D721Med (cell line): Measurements from ENCODE around the gene GARIN5A.

Source experiments
- DNase-seq: peaks from one replicate; pipeline ENCODE4 v3.0.0; 2011; ENCODE audit warnings: low spot score; ENCODE audit not compliant: insufficient read length
- FAIRE-seq: peaks from 2 replicates; lab custom pipeline; 2011; peaks lifted over from hg19 to GRCh38; lab: Jason Lieb, UNC
- TF ChIP-seq, protein P1 (sequence below): IDR thresholded peaks from 2 replicates; pipeline ENCODE4 v1.5.1; 2012; ENCODE audit warnings: mild to moderate bottlenecking, control low read depth; ENCODE audit not compliant: insufficient read depth; ENCODE audit errors: missing control alignments

GARIN5A gene

DNA sequence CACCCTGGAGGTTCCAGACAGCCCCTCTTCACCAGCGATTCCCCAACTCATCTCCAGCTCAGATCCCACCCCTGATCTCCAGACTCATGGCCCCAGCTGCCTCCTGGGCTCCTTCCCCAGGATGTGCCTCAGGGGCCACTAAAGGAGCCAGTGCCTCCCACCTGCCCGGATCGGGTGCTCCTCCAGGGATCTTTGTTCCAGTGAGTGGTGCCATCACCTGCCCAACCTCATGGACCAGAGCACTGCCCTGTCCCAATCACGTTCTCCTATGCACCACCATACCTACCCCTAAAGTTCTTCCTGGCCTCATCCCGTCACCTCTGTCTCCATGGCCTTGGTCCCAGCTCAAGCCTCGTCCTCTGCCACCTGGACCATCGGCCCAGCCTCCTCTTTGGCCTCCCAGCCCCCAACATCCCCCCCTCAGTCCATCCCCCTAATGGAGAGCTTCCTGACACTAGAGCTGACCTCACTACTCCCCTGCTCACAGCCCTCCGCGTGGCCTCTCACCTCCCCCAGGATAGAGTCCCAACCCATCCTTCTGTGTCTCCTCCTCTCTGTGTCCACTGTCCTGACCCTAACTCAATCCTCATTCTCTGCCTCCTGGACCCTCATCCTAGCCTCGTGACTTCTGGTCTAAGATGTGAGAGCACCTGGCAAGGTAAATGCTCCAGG, 8.8 kb upstream of the GARIN5A start:
- TF ChIP-seq, protein P1, sequence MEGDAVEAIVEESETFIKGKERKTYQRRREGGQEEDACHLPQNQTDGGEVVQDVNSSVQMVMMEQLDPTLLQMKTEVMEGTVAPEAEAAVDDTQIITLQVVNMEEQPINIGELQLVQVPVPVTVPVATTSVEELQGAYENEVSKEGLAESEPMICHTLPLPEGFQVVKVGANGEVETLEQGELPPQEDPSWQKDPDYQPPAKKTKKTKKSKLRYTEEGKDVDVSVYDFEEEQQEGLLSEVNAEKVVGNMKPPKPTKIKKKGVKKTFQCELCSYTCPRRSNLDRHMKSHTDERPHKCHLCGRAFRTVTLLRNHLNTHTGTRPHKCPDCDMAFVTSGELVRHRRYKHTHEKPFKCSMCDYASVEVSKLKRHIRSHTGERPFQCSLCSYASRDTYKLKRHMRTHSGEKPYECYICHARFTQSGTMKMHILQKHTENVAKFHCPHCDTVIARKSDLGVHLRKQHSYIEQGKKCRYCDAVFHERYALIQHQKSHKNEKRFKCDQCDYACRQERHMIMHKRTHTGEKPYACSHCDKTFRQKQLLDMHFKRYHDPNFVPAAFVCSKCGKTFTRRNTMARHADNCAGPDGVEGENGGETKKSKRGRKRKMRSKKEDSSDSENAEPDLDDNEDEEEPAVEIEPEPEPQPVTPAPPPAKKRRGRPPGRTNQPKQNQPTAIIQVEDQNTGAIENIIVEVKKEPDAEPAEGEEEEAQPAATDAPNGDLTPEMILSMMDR, result no peak
- FAIRE-seq (no peak), DNase-seq (no peak)

DNA sequence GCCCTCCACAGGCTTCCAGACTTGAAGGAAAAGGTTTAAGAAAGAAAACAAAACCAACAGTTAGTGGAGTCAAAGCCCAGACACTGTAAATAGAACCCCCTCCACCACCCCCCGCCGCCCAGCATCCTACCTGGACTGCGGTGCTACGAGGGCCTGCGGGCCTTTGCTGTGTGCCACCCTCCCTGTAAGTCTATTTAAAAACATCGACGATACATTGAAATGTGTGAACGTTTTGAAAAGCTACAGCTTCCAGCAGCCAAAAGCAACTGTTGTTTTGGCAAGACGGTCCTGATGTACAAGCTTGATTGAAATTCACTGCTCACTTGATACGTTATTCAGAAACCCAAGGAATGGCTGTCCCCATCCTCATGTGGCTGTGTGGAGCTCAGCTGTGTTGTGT, 6.3 kb upstream of the GARIN5A start:
- DNase-seq (no peak), FAIRE-seq (no peak)
- TF ChIP-seq, protein P1, result no peak

DNA sequence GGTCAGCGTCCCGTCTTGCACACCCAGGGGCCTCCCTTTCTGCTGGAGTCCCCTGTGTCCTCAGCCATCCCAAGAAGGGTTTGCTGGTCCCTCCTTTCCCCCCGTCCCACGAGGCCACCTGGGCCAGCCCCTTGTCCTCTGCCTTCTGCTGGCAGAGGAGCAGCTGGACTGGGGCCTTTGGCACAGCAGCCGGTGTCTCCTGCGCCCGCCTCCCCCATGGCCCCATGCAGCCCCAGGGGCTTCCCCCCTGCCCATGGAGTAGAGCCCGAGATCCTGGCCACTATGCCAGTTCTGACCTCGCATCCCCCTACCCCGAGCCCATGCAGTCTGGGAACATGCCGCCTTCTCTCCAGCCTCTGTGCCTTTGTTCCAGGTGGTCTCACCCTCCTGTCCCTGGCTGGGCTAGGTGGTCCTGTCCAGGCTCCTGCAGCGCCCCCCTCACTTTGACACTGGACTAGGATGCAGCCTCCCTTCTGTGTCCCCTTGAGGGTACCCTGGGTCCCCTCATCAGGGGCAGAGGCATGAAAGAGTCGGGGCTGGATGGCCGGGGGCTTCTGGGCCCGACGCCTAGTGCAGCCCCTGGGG, 5.7 kb upstream of the GARIN5A start:
- FAIRE-seq (no peak), DNase-seq (no peak)
- TF ChIP-seq, protein P1, result no peak

DNA sequence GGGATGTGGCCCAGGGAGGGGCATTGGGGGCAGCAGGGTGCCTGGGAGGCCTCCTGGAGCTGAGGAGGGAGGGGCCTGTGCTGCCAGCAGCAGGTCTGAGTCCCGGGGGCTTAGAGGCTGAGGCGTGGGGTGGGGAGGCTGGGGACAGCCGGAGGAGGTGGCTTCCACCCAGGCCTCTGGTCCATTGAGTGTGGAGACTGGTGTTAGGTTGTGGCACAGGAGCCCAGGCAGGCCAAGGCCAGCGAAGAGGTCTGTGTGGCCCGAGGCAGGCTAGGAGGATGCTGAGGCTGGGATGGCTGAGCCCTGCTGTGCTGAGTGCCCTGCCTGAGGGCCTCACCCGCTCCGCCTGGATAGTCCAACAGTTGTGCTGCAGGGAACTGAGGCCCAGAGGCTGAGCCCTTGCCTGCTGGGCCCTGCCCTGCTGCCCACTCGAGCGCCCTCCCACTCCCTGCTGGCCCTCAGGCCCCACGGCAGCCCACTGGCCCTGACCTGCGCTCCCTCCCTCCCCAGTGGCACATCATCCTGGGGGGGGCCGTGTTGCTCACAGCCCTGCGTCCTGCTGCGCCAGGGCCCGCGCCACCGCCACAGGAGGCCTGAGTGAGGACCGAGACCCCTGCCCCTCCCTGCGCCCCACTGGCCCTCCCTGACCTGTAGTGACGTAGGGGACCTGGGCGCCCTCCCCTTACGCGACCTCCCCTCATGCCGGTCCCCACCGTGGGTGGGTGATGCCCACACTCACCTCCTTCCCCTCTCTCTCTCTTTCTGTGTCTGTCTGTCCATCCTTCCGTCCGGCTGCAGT, 4.9 kb upstream of the GARIN5A start:
- DNase-seq (no peak), FAIRE-seq (no peak)
- TF ChIP-seq, protein P1, result no peak

DNA sequence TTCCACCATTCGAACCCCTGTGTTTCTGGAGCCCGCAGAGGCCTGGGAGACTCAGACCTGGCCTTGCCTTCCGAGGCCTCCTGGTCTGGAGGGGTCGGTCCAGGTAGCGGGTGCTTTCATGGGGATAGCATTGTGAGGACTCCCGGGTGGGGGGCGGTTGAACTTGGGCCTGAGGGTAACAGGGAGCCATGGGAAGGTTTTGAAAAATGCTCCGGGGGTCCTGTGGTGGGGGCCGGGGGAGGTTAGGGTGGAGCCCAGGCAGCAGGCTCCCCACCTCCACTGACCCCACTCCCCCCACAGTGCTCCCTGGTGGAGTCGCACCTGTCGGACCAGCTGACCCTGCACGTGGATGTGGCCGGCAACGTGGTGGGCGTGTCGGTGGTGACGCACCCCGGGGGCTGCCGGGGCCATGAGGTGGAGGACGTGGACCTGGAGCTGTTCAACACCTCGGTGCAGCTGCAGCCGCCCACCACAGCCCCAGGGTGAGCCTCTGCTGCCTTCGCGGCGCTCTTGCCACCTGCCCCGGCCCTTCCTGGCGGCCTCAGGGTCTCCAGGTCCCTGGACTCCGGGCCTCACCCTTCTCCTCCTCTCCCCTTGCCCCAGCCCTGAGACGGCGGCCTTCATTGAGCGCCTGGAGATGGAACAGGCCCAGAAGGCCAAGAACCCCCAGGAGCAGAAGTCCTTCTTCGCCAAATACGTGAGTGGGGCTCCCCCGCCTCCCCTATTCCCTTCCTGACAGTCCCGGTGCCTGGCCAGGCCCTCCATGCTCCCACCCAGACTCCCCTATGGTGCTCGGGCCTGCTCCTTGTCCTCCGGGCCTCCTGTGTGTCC, 3.8 kb upstream of the GARIN5A start:
- DNase-seq, result no peak
- TF ChIP-seq, protein P1, result no peak
- FAIRE-seq, result no peak

DNA sequence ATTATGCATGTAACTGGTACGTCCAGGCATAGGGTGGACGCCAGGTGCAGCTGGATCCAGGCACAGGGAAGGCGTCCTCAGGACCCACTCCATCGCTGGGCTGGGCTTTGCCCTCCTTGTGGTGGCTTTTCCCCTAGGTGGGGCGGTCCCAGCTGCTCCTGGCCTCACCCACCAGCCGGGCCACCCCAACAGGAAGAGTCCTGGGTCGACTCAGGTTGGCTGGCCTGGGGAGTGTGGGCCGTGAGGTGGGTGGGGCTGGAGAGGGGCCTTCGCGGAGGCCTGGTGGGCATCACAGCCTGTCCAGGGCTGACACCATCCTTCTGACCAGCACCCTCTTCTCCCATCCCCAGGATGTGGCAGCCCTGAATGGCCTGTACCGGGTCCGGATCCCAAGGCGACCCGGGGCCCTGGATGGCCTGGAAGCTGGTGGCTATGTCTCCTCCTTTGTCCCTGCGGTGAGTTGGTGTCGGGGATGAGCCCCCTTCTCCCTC, 3.2 kb upstream of the GARIN5A start:
- FAIRE-seq (no peak), DNase-seq (no peak)
- TF ChIP-seq, protein P1, result no peak
